ENCODE results near the gene SDE2. TPM values are rescaled to one million over a fixed set of nuclear protein-coding genes. Genes with fewer than 3 reads are reported as not detected.

The SDE2 gene
- total and polyA plus RNA-seq, 9 donors, result 13.1 to 24.4 (median 17.9) TPM

DNA sequence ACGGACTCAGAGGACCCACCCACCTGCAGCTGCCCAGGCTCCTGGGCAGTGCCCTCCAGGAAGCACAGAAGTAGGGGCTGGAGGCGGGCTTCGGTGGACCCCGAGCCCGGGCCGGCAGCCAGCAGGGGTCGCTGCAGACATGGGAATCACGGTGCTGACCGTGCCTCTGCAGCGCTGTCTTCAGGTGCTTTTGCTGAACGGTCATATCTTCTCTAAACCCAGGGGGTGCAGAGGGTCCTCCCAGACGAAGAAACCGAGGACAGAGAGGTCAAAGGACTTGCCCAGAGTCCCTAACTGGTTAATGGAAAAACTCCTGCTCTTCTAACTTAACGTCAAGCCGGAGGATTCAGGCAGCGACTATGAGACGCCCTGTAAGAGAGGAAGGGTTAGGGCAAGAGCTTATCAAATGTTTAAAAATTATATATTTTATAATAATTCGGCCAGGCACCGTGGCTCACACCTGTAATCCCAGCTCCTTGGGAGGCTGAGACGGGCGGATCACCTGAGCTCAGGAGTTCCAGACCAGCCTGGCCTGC, 36.6 kb downstream of the SDE2 start:
- no peaks in the 10 kb centered on the region for H3K9me3 ChIP-seq
- H3K27me3 ChIP-seq, result no peaks in the 10 kb centered on the region
- TF ChIP-seq CTCF (IDR thresholded peaks at IDR 0.05), result no peak
- TF ChIP-seq POLR2A (IDR thresholded peaks at IDR 0.05), result no peak
- TF ChIP-seq EP300 (IDR thresholded peaks at IDR 0.05), result no peak
- no peak overlapping the region for H3K27ac ChIP-seq
- peak in 2 of 5 donors; percentile 23 to 62 for DNase-seq
- no peak overlapping the region for H3K4me3 ChIP-seq
- peaks cover 2% of the 10 kb centered on the region for H3K4me1 ChIP-seq (ENCODE audit: insufficient read depth)
- WGBS, 3 donors, result 31 to 37% (median 36%) methylated on average over 21 of the region's 21 CpGs
- no peaks in the 10 kb centered on the region for H3K36me3 ChIP-seq
- intact Hi-C loops (cut with DNase I), result no loop called here

DNA sequence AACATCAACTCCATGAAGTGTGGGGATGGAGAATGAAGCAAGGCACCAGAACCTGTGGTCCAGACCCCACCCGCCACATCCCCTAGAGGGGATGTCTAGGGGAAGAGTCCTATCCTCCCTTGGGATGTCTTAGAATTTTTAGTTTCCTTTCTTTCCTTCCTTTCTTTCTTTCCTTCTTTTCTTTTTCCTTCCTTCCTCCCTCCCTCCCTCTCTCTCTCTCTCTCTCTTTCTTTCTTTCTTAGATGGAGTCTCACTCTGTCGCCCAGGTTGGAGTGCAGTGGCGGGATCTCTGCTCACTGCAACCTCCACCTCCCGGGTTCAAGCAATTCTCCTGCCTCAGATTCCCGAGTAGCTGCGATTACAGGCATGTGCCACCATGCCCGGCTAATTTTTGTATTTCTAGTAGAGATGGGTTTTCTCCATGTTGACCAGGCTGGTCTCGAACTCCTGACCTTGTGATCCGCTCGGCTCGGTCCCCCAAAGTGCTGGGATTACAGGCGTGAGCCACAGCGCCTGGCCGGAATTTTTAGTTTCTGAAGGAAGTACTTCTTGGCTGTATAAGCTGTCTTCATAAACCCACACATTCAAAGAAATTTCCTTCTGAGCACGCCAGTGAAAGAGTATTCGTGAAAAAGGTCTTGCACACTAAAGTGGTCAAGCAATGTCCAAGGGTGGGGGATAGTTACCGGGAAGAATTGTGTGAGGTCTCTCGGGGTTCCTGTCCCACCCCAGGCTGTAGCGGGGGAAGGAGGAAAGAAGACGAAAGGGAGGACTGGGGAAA, 37.3 kb downstream of the SDE2 start:
- Histone ChIP-seq H3K4me3 (no peak overlapping the region), H3K27ac (no peak overlapping the region), H3K36me3 (no peaks in the 10 kb centered on the region), H3K9me3 (no peaks in the 10 kb centered on the region), H3K4me1 (ENCODE audit: insufficient read depth) (peaks cover 2% of the 10 kb centered on the region), H3K27me3 (no peaks in the 10 kb centered on the region)
- no peak for DNase-seq
- no peak for TF ChIP-seq EP300 (IDR thresholded peaks at IDR 0.05)
- intact Hi-C loops (cut with DNase I), result no loop called here
- 67 to 77% (median 76%) methylated on average over 20 of the region's 20 CpGs for WGBS, 3 donors

DNA sequence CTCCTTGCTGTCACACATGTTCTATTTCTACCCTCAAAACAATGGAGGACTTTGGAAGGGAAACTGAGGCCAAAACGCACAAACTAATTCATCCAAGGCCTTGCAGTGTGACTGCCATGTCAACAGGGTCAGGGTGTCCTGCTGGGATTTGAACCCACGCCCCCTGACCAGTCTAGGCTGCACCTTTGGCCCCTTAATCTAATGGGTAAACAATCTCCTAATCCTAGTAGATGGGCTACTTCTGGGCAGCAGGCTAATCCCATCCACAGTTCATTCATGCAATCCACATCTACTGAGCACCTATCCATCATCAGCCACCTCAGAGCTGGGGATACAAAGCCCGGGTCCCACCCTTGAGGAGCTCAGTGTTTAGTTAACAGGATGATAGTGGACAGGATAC, 41.1 kb downstream of the SDE2 start:
- intact Hi-C loops (cut with DNase I), result no loop called here
- no peak overlapping the region for H3K27ac ChIP-seq
- H3K27me3 ChIP-seq, result no peaks in the 10 kb centered on the region
- TF ChIP-seq EP300 (IDR thresholded peaks at IDR 0.05) (no peak), POLR2A (IDR thresholded peaks at IDR 0.05) (no peak), CTCF (IDR thresholded peaks at IDR 0.05) (no peak)
- peak in 1 of 5 donors; percentile 3 for DNase-seq
- WGBS, 3 donors, result 78 to 83% (median 81%) methylated on average over 3 of the region's 3 CpGs
- H3K9me3 ChIP-seq, result no peaks in the 10 kb centered on the region
- H3K36me3 ChIP-seq, result no peaks in the 10 kb centered on the region
- no peaks in the 10 kb centered on the region for H3K4me1 ChIP-seq (ENCODE audit: insufficient read depth)
- H3K4me3 ChIP-seq, result no peak overlapping the region

DNA sequence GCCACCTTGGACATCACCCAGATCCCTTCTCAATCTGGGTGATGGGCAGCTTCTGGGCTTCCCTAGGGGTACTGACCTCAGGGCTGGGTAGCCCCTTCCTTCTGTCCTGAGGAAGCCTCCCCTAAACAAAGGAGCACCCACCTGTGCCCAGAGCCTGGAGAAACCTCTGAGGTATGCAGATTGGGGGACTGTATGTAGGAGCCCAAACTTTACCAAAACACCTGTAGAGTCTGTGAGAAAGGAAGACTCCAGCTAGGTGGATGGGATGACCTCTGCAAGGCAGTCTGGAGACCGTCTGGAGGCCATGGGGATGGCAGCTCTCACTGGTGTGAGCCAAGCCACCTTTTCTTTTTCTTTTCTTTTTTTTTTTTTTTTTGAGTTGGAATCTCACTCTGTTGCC, 44.4 kb downstream of the SDE2 start:
- intact Hi-C loops (cut with DNase I), result no loop called here
- no peaks in the 10 kb centered on the region for H3K4me1 ChIP-seq (ENCODE audit: insufficient read depth)
- H3K9me3 ChIP-seq, result no peaks in the 10 kb centered on the region
- no peak for TF ChIP-seq EP300 (IDR thresholded peaks at IDR 0.05)
- TF ChIP-seq CTCF (IDR thresholded peaks at IDR 0.05), result no peak
- TF ChIP-seq POLR2A (IDR thresholded peaks at IDR 0.05), result no peak
- H3K27me3 ChIP-seq, result no peaks in the 10 kb centered on the region
- H3K4me3 ChIP-seq, result no peak overlapping the region
- H3K27ac ChIP-seq, result no peak overlapping the region
- no peaks in the 10 kb centered on the region for H3K36me3 ChIP-seq
- DNase-seq, result no peak
- 79 to 84% (median 80%) methylated on average over 1 of the region's 1 CpG for WGBS, 3 donors

GRCh38 chr1:225953315-225953714, 45.8 kb downstream of the SDE2 start:
- intact Hi-C loops (cut with DNase I), result no loop called here
- no peaks in the 10 kb centered on the region for H3K9me3 ChIP-seq
- H3K27me3 ChIP-seq, result no peaks in the 10 kb centered on the region
- H3K36me3 ChIP-seq, result no peaks in the 10 kb centered on the region
- 91 to 92% (median 92%) methylated on average over 4 of the region's 4 CpGs for WGBS, 3 donors
- H3K4me1 ChIP-seq (ENCODE audit: insufficient read depth), result no peaks in the 10 kb centered on the region
- H3K4me3 ChIP-seq, result no peak overlapping the region
- DNase-seq, result no peak
- no peak for TF ChIP-seq POLR2A (IDR thresholded peaks at IDR 0.05)
- TF ChIP-seq CTCF (IDR thresholded peaks at IDR 0.05), result no peak
- no peak for TF ChIP-seq EP300 (IDR thresholded peaks at IDR 0.05)
- H3K27ac ChIP-seq, result no peak overlapping the region

All from ovary (tissue), 9 donors.